ENCODE data around the gene HOXA9.

Gene HOXA9

GRCh38 chr7:27200761-27201579 lies 35.6 kb upstream of the HOXA9 start:
- no peak for DNase-seq (ENCODE audit: low read depth)

GRCh38 chr7:27199849-27200760 lies 34.8 kb upstream of the HOXA9 start, which contains the start of gene HOXA13:
Gene HOXA13, minus strand, starts transcription at chr7:27200091. Its CDS starts 14 bp downstream, at chr7:27200077.
- no peak for DNase-seq (ENCODE audit: low read depth)

GRCh38 chr7:27198871-27199801 lies 33.8 kb upstream of the HOXA9 start:
- no peak for DNase-seq (ENCODE audit: low read depth)

- no peak for DNase-seq (ENCODE audit: low read depth)
Measured at GRCh38 chr7:27198138-27198841, 33.0 kb upstream of the HOXA9 start.

- no peak for DNase-seq (ENCODE audit: low read depth)
Measured at GRCh38 chr7:27197137-27198042, 32.1 kb upstream of the HOXA9 start.

GRCh38 chr7:27196287-27196767 lies 31.0 kb upstream of the HOXA9 start:
- DNase-seq (ENCODE audit: low read depth), result no peak

- DNase-seq (ENCODE audit: low read depth), result no peak
Measured at GRCh38 chr7:27194686-27195379, 29.5 kb upstream of the HOXA9 start.

GRCh38 chr7:27194002-27194352 lies 28.6 kb upstream of the HOXA9 start:
- no peak for DNase-seq (ENCODE audit: low read depth)

GRCh38 chr7:27193335-27194001 lies 28.1 kb upstream of the HOXA9 start:
- no peak for DNase-seq (ENCODE audit: low read depth)

- DNase-seq (ENCODE audit: low read depth), result no peak
Measured at GRCh38 chr7:27192546-27193334, 27.4 kb upstream of the HOXA9 start.

GRCh38 chr7:27191833-27192545 lies 26.7 kb upstream of the HOXA9 start:
- no peak for DNase-seq (ENCODE audit: low read depth)

- no peak for DNase-seq (ENCODE audit: low read depth)
Measured at GRCh38 chr7:27191161-27191731, 25.9 kb upstream of the HOXA9 start.

- DNase-seq (ENCODE audit: low read depth), result no peak
Measured at GRCh38 chr7:27189997-27190748, 24.8 kb upstream of the HOXA9 start.

GRCh38 chr7:27189295-27189996 lies 24.1 kb upstream of the HOXA9 start:
- DNase-seq (ENCODE audit: low read depth), result no peak
